Stimulated activated naive CD8-positive, alpha-beta T cell treated with anti-CD3 and anti-CD28 coated beads, Interleukin-15, amount 100 ng/mL, for 72 hours (primary cell): Measurements from ENCODE around the gene CALD1.

Experiments
- ATAC-seq: fragments of 150-1000 bp; cut with Tn5 transposase; 2 replicates; pipeline ENCODE4 v1.10.0; 2021; ENCODE audit warnings: mild to moderate bottlenecking, moderate library complexity
- DNase-seq, 2 donors: peaks; one replicate each; pipeline ENCODE4 v3.0.0; 2021 to 2022
- H3K27ac Mint-ChIP-seq, 2 donors: one replicate each; pipeline ENCODE4 v1.8.0; 2022; ENCODE audit warnings: mild to moderate bottlenecking in 2 of 2, mixed read lengths in 2 of 2, moderate library complexity in 2 of 2
- H3K27me3 Mint-ChIP-seq: one replicate; pipeline ENCODE4 v1.8.0; 2022; ENCODE audit warnings: mixed read lengths
- H3K4me1 Mint-ChIP-seq: one replicate; pipeline ENCODE4 v1.8.0; 2022; ENCODE audit warnings: mild to moderate bottlenecking, mixed read lengths
- H3K4me3 Mint-ChIP-seq, 2 donors: one replicate each; pipeline ENCODE4 v1.8.0; 2022; ENCODE audit warnings: mild to moderate bottlenecking in 2 of 2, mixed read lengths in 2 of 2, moderate library complexity in 1 of 2
- H3K9me3 Mint-ChIP-seq, 2 donors: one replicate each; pipeline ENCODE4 v1.8.0; 2022; ENCODE audit warnings: mixed read lengths in 2 of 2

Gene CALD1

GRCh38 chr7:134847851-134848588 is 68.6 kb downstream of the CALD1 start:
- peaks cover 25% of the 10 kb centered on the region for H3K4me1 Mint-ChIP-seq
- ATAC-seq (no peak), DNase-seq (no peak)
- H3K27me3 Mint-ChIP-seq, result no peaks in the 10 kb centered on the region
- peaks cover 8 to 11% of the 10 kb centered on the region in 2 donors for H3K9me3 Mint-ChIP-seq
- H3K27ac Mint-ChIP-seq, result no peak overlapping the region
- no peak overlapping the region for H3K4me3 Mint-ChIP-seq

GRCh38 chr7:134850066-134850465 is 70.6 kb downstream of the CALD1 start:
- no peak for DNase-seq
- ATAC-seq, result no peak
- Mint-ChIP-seq H3K27ac (no peak overlapping the region), H3K4me1 (peaks cover 28% of the 10 kb centered on the region), H3K27me3 (no peaks in the 10 kb centered on the region), H3K4me3 (no peak overlapping the region), H3K9me3 (peaks cover 11 to 14% of the 10 kb centered on the region in 2 donors)

GRCh38 chr7:134851141-134851540 is 71.7 kb downstream of the CALD1 start:
- ATAC-seq (no peak), DNase-seq (no peak)
- Mint-ChIP-seq H3K27me3 (no peaks in the 10 kb centered on the region), H3K9me3 (peaks cover 11 to 15% of the 10 kb centered on the region in 2 donors), H3K4me1 (peaks cover 33% of the 10 kb centered on the region), H3K27ac (peak overlapping the region in 1 of 2 donors; percentile 41), H3K4me3 (no peak overlapping the region)

DNA sequence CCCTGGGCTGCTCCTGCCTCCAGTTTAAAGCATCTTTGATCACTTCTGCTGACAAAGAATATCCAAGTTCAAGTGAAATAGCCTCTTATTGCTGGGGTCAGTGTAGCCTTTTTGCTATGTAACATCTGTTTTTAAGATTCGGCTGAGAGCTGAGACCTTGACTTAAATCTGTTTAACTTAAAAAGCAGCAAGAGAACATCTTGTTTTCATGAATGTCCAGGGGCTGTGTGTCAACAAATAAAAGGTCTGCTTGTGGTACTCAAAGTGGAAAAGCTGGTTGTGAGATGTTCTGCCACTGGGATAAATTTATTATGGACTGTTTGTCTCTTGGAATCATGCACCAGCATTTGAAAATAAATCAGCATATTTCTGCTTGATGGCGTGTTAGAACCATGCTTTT is 73.2 kb downstream of the CALD1 start:
- DNase-seq, result no peak
- Mint-ChIP-seq H3K4me1 (peaks cover 40% of the 10 kb centered on the region), H3K27ac (no peak overlapping the region), H3K4me3 (no peak overlapping the region), H3K27me3 (no peaks in the 10 kb centered on the region), H3K9me3 (peaks cover 11 to 15% of the 10 kb centered on the region in 2 donors)
- no peak for ATAC-seq

DNA sequence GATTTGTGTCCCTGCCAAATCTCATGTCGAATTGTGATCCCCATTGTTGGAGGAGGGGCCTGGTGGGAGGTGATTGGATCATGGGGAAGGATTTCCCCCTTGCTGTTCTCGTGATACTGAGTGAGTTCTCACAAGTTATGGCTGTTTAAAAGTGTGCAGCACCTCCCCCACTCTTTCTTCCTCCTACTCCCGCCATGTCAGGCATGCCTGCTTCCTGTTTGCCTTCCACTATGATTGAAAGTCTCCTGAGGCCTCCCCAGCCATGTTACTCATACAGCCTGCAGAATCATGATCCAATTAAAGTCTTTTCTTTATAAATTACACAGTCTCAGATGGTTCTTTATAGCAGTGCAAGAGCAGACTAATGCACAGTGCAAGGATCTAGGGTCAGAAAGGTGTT is 75.4 kb downstream of the CALD1 start:
- no peak overlapping the region for H3K4me3 Mint-ChIP-seq

GRCh38 chr7:134855442-134855841 is 76.0 kb downstream of the CALD1 start:
- Mint-ChIP-seq H3K27me3 (no peaks in the 10 kb centered on the region), H3K4me3 (peak overlapping the region in 1 of 2 donors; percentile 60), H3K4me1 (peaks cover 36% of the 10 kb centered on the region), H3K27ac (no peak overlapping the region), H3K9me3 (peaks cover 14 to 15% of the 10 kb centered on the region in 2 donors)
- no peak for DNase-seq
- no peak for ATAC-seq

More for the DNA sequence above, 75.4 kb downstream of the CALD1 start:
- H3K4me1 Mint-ChIP-seq, result peaks cover 40% of the 10 kb centered on the region
- H3K27me3 Mint-ChIP-seq, result no peaks in the 10 kb centered on the region
- no peak overlapping the region for H3K27ac Mint-ChIP-seq
- H3K9me3 Mint-ChIP-seq, result peaks cover 11 to 15% of the 10 kb centered on the region in 2 donors
- DNase-seq (no peak), ATAC-seq (no peak)

DNA sequence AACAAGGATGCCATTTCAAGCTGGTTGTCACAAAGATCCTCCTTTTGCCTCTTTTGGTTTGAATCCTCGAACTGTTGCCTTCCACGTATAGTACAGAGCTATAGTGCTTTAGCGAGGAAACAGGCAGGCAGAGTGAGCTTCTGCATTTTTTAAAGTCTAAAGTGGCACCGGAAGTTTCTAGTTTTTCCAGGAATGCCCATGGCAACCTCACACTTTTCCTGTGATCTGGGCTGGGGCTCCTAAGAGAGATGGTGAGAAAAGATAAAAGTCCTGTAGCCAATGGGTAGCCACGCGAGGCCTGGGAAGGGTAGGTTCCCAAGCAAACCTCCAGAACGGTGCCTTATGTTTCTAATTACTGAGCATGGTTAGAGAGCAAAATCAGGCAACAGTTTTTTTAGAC is 76.7 kb downstream of the CALD1 start:
- Mint-ChIP-seq H3K27ac (no peak overlapping the region), H3K27me3 (no peaks in the 10 kb centered on the region), H3K4me1 (peaks cover 30% of the 10 kb centered on the region), H3K4me3 (peak overlapping the region; percentile 54 to 60), H3K9me3 (peaks cover 9% of the 10 kb centered on the region in 2 donors)
- ATAC-seq, result no peak
- no peak for DNase-seq

DNA sequence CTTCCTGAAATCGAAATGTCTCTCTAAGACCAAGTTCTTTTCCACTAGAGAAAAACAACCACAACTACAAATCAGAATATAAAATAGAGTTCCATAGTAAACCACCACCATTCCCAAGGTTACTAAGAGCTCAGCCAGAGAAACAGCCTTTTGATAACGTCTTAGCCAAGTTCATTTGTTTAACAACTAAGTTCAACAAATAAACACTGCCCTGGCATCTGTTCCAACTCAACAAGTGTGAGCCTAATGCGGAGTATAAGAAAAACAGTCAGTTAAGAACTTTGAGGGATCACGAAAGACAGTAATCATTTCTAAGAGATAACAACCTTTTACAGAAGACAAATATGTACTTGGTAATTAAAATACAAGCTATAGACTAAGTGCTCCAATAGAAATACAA is 77.3 kb downstream of the CALD1 start:
- Mint-ChIP-seq H3K9me3 (peaks cover 7 to 8% of the 10 kb centered on the region in 2 donors), H3K4me3 (no peak overlapping the region), H3K4me1 (peaks cover 24% of the 10 kb centered on the region), H3K27me3 (no peaks in the 10 kb centered on the region), H3K27ac (peak overlapping the region in 1 of 2 donors; percentile 59)
- no peak for DNase-seq
- no peak for ATAC-seq

DNA sequence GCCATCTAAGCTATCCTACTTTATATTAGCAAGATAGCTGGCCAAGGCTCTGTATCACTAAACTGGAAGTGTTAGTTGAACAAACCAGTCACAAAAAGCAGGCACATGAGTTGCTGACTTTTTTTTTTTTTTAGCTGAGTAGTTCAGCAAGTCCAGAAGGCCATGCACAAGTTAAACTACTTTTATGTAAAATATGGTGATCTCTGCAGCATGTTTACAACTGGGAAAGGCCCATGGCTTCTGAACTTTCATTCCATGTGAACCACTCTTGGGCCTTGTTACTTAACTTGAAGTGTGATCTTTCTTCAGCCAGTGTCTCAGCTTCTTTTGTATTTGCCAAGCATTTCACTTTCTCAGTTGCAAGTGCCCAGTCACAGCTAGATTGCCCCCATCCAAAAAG is 78.5 kb downstream of the CALD1 start:
- no peak overlapping the region for H3K4me3 Mint-ChIP-seq
- no peaks in the 10 kb centered on the region for H3K27me3 Mint-ChIP-seq
- ATAC-seq (no peak), DNase-seq (no peak)
- no peak overlapping the region for H3K27ac Mint-ChIP-seq
- H3K4me1 Mint-ChIP-seq, result peaks cover 22% of the 10 kb centered on the region
- peaks cover 3 to 7% of the 10 kb centered on the region in 2 donors for H3K9me3 Mint-ChIP-seq

DNA sequence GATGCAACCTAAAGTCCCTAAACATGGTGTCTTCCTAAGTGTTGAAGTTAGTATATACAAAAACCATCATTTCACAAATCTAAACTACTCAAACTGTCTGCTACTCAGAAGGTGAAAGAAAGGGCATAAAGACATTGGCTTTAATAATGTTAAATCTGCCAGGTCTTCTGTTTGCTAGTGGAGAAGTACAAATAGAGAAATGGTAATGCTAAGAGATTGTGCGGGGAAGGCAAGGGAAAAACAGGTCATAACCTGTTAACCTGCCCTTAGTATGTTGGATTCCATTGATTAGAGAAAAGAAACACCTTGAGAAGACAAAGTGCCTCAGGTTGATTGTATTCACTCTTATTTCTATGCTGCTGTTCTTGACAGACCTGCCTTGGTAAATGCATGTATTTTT is 80.3 kb downstream of the CALD1 start:
- H3K9me3 Mint-ChIP-seq, result peaks cover 3 to 4% of the 10 kb centered on the region in 2 donors
- no peaks in the 10 kb centered on the region for H3K27me3 Mint-ChIP-seq
- DNase-seq (no peak), ATAC-seq (no peak)
- peaks cover 28% of the 10 kb centered on the region for H3K4me1 Mint-ChIP-seq
- no peak overlapping the region for H3K4me3 Mint-ChIP-seq
- H3K27ac Mint-ChIP-seq, result no peak overlapping the region

DNA sequence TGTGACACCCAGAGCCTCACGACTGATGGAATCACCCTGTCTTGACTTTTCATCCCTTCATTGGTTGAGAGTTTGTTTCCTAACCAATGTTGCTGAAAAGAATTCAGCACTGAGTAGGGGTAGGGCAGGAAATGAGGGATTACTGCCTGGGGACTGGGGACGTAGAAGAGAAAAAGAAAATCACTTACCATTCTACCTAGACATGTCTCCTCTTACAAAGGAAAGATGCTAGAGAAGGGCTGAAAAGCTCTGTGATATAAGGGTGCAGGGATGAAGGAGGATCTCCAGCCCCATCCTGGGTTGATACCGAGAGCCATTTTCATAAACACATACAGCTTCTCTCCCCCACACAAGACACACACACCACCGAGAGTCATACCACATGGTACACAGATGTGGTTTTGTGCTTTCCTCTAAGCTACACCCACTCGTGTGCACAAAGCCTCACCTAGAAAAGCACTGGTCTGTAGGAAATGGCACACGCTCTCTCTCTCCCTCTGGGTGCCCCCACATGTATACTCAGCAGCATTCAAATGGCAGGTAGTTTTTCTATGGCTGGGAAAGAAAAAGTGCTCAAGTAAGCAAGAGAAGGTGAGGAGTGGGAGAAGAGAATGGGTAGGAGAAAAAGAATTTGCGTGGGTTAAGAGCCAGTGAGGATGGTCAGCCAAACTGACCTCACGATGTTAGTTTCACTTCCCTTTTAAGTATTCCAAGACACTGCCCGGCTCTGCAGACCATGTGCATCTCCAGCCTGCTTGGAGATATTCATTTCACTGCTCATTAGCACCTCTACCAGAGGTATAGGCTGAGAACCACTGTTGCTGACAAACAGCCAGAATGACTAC is 85.8 kb downstream of the CALD1 start:
- peak; percentile 37 to 60 for DNase-seq
- H3K9me3 Mint-ChIP-seq, result no peaks in the 10 kb centered on the region
- ATAC-seq, result peak; percentile 97
- H3K27ac Mint-ChIP-seq, result peak overlapping the region in 1 of 2 donors; percentile 83
- no peaks in the 10 kb centered on the region for H3K27me3 Mint-ChIP-seq
- H3K4me3 Mint-ChIP-seq, result peak overlapping the region; percentile 58 to 70
- H3K4me1 Mint-ChIP-seq, result peaks cover 38% of the 10 kb centered on the region

DNA sequence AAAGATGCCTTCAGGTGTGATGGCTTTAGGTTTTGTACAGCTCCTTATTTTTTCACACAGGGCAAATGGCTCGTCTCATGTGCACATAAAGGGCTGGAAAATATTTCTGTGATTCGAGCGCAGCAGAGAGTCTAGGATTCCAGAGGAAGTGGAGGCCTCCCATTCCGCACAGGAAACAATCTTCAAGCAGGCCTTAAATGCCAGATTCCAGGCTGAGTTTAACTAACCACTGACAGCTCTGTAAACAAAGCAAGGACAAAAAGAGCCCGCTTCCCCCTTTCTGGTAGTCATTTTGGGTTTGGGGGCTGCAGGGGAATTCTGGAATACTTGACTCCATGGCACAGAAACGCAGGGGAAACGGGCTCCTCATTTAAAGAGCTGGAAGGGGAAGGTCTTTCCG is 87.2 kb downstream of the CALD1 start:
- H3K4me3 Mint-ChIP-seq, result no peak overlapping the region
- no peaks in the 10 kb centered on the region for H3K9me3 Mint-ChIP-seq
- no peaks in the 10 kb centered on the region for H3K27me3 Mint-ChIP-seq
- ATAC-seq, result no peak
- peaks cover 38% of the 10 kb centered on the region for H3K4me1 Mint-ChIP-seq
- DNase-seq, result no peak
- no peak overlapping the region for H3K27ac Mint-ChIP-seq

DNA sequence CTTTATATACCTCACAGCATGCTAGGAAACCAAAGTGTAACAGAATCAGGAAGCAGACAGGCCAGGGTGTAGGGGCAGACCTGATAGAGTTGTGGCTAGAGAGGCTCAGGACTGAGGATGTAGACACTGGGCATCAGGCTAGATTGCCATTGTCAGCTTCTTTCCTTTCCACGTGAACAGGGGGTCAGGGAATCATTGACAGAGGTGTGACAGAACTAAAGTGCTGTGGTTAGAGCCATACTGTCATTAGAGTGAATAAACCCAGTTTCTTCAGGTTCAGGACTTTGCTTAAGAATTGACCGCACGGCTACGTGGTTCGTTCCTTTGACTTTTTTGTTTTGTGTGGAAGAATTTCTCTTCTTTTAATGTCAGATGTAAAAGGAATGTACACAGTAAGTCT is 90.7 kb downstream of the CALD1 start:
- DNase-seq (no peak), ATAC-seq (no peak)
- Mint-ChIP-seq H3K4me1 (peaks cover 26% of the 10 kb centered on the region), H3K9me3 (no peaks in the 10 kb centered on the region), H3K4me3 (no peak overlapping the region), H3K27me3 (no peaks in the 10 kb centered on the region), H3K27ac (no peak overlapping the region)

GRCh38 chr7:134870781-134871180 is 91.3 kb downstream of the CALD1 start:
- peaks cover 19% of the 10 kb centered on the region for H3K4me1 Mint-ChIP-seq
- no peak for DNase-seq
- no peaks in the 10 kb centered on the region for H3K27me3 Mint-ChIP-seq
- ATAC-seq, result no peak
- no peaks in the 10 kb centered on the region for H3K9me3 Mint-ChIP-seq
- no peak overlapping the region for H3K27ac Mint-ChIP-seq
- H3K4me3 Mint-ChIP-seq, result no peak overlapping the region

DNA sequence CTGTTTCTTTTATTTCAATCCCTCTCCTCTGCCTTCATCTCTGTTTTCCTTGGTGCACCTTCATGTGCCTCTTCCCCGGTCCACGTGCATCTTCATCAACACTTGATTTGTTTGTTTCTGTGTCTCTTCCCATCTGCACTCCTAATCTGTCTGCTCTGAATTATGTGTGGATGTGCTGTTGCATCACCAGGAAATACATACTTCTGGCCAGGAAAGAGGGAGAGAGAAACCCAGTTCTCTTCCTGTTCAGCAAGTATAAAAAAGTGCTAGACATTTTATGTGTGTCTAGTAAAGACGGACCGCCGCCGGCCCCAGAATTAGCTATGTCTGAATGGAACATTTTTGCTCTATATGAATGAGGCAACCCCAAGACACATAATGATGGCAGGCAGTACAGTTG is 93.8 kb downstream of the CALD1 start:
- H3K9me3 Mint-ChIP-seq, result no peaks in the 10 kb centered on the region
- DNase-seq, result no peak
- ATAC-seq, result no peak
- no peaks in the 10 kb centered on the region for H3K27me3 Mint-ChIP-seq
- peaks cover 6% of the 10 kb centered on the region for H3K4me1 Mint-ChIP-seq
- no peak overlapping the region for H3K27ac Mint-ChIP-seq
- H3K4me3 Mint-ChIP-seq, result no peak overlapping the region

GRCh38 chr7:134874407-134874806 is 95.0 kb downstream of the CALD1 start:
- Mint-ChIP-seq H3K27ac (no peak overlapping the region), H3K4me1 (peaks cover 1% of the 10 kb centered on the region), H3K27me3 (no peaks in the 10 kb centered on the region), H3K9me3 (no peaks in the 10 kb centered on the region), H3K4me3 (no peak overlapping the region)
- DNase-seq (no peak), ATAC-seq (no peak)
